Subcutaneous adipose tissue (tissue), 4 donors: ENCODE measurements around the gene LHFPL2. TPM values are rescaled to one million over a fixed set of nuclear protein-coding genes. Genes with fewer than 3 reads are reported as not detected.

Experiments
- CTCF ChIP-seq: fragments of 450-650 bp; IDR thresholded peaks from one replicate; pipeline ENCODE4 v1.5.1; 2016; ENCODE audit warnings: low read depth, mild to moderate bottlenecking, control low read depth, antibody characterized with exemption, moderate library complexity
- total RNA-seq, 4 donors: library from RNA; depleted of rRNA; stranded (reverse); fragments of >200 nt; gene quantifications; one replicate each; pipeline ENCODE4 v1.1.0, GENCODE V29; 2016

Gene LHFPL2
- total RNA-seq, 4 donors from 2014 or later: 18.5 to 104 (median 30.0) TPM

DNA sequence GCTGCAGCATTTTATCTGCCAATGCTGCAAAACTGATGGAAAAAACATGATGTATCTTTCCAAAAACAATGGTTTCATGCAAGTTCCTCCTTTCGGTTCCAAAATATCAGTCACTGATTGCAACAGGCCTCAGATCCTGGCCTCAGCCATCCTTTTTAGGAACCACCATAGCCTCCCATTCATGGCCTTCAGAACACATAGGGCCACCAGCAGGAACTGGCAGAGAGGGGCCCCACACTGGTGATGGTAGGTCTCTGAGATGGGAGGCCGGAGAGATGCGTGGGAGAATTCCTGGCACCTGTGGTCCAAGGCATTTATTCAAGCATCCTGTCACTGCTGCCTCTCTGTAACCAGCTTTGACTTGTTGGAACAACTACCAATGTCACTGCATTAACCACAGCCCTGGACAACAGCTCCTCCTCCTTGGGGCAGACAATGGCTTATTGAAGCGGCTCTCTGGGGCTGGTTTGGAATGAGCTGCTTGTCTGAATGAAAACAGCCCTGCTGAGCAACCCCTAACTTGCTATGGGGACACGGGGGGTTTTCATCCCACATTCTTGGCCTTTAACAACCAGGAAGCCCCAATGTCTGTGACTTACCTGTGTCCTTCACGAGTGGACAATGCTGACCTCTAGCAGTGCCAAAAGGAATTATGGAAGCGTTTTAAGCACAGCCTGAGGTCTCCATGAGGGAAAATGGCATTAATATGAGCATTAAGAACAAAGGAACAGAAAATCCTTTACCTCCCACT lies 108.1 kb downstream of the LHFPL2 start:
- TF ChIP-seq CTCF: no peak

GRCh38 chr5:78538240-78538850 lies 110.2 kb downstream of the LHFPL2 start:
- no peak for TF ChIP-seq CTCF

GRCh38 chr5:78537821-78538220 lies 110.8 kb downstream of the LHFPL2 start:
- TF ChIP-seq CTCF: no peak

GRCh38 chr5:78537411-78537810 lies 111.2 kb downstream of the LHFPL2 start:
- no peak for TF ChIP-seq CTCF

DNA sequence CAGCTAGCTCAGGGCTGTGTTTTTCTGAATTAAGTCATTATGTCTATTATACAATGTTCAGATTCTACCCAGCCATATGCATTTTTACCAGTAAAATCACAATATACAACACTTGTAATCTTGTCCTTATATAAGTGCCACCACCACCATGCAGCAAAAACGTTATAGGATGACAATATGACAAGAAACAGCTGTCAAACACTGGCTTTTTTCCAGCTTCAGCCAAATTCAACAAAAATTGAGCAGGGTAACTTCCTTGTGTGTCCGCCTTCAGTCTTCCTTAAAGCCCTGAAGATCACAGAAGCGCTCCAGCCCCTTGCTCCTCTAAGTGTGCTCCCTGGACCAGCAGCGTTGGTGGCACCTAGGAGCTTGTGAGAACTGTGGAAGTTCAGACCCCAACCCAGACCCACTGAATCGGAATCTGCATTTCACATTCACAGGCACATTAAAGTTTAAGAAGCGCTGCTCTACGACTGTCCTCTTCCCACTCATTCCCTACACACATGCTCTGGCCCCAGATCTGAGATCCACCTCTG lies 111.8 kb downstream of the LHFPL2 start:
- no peak for TF ChIP-seq CTCF

- TF ChIP-seq CTCF: no peak
Measured at GRCh38 chr5:78534905-78535200, 113.7 kb downstream of the LHFPL2 start.

- TF ChIP-seq CTCF: no peak
Measured at GRCh38 chr5:78534148-78534904, 114.2 kb downstream of the LHFPL2 start.
